Loucy (cell line): ENCODE results near the gene TMEM161A.

Source experiments
- EZH2phosphoT487 ChIP-seq: fragments of 200-600 bp; IDR thresholded peaks from 2 replicates; pipeline ENCODE4 v1.6.1; 2018; ENCODE audit warnings: antibody characterized with exemption, mild to moderate bottlenecking, moderate library complexity, borderline replicate concordance
- TF ChIP-seq, protein P1 (sequence below): fragments of 200-600 bp; sonication (generic); conservative IDR thresholded peaks from 2 replicates; pipeline ENCODE4 v1.5.1; 2014; ENCODE audit warnings: mild to moderate bottlenecking, antibody characterized with exemption, low read length

- TF ChIP-seq, protein P1, sequence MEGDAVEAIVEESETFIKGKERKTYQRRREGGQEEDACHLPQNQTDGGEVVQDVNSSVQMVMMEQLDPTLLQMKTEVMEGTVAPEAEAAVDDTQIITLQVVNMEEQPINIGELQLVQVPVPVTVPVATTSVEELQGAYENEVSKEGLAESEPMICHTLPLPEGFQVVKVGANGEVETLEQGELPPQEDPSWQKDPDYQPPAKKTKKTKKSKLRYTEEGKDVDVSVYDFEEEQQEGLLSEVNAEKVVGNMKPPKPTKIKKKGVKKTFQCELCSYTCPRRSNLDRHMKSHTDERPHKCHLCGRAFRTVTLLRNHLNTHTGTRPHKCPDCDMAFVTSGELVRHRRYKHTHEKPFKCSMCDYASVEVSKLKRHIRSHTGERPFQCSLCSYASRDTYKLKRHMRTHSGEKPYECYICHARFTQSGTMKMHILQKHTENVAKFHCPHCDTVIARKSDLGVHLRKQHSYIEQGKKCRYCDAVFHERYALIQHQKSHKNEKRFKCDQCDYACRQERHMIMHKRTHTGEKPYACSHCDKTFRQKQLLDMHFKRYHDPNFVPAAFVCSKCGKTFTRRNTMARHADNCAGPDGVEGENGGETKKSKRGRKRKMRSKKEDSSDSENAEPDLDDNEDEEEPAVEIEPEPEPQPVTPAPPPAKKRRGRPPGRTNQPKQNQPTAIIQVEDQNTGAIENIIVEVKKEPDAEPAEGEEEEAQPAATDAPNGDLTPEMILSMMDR, result no peak
- TF ChIP-seq EZH2phosphoT487, result no peak
Observed at GRCh38 chr19:19126102-19126501, 12.2 kb downstream of the TMEM161A start.
